ENCODE data around the gene SLC37A2. TPM values are rescaled to one million over a fixed set of nuclear protein-coding genes. Genes with fewer than 3 reads are reported as not detected.
A peak's percentile ranks its signal among the peaks of the same experiment; 100 is the strongest.

The SLC37A2 gene
- total and polyA plus RNA-seq, 2 of the 13 experiments (the other 11 are each of a cell fraction or from before 2014, with no cell fraction given) = 4.6 to 7.1 TPM

DNA sequence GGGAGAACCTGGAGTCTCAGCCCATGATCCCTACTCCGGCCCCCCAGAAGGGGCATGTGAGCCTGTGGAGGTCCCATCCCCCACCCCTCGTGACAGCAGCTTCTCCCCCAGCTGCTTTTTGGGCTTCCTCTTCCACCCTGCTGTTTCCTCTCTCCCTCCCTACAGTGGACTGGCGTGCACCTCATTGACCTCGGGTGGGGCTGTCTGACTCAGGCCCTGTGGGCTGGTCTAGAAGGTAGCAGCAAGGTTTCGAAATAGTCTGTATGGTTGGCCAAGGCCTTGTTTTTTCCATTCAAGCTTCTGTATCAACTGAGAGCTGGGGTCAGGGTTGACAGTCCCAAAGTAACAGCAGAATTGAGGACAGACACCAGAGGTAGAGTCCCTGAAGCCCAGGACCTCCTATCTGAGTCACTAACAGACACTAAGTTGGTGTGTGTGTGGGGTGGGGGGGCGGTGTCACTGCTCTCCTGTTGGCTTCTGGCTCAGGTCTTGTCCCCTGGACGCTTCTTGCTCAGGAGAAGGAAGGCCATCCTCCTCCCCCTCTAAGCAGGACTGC lies 7.7 kb downstream of the SLC37A2 start (continued):
- TF ChIP-seq NR2F6 (IDR thresholded peaks at IDR 0.05) = peak; percentile 20; the same call in 1 of the 2 replicates
- peak; percentile 82 for TF ChIP-seq NR2F6 (CRISPR knock-in tag; IDR thresholded peaks at IDR 0.05)
- TF ChIP-seq, protein P1, sequence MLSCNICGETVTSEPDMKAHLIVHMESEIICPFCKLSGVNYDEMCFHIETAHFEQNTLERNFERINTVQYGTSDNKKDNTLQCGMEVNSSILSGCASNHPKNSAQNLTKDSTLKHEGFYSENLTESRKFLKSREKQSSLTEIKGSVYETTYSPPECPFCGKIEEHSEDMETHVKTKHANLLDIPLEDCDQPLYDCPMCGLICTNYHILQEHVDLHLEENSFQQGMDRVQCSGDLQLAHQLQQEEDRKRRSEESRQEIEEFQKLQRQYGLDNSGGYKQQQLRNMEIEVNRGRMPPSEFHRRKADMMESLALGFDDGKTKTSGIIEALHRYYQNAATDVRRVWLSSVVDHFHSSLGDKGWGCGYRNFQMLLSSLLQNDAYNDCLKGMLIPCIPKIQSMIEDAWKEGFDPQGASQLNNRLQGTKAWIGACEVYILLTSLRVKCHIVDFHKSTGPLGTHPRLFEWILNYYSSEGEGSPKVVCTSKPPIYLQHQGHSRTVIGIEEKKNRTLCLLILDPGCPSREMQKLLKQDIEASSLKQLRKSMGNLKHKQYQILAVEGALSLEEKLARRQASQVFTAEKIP (CRISPR knock-in tag; IDR thresholded peaks at IDR 0.05; ENCODE audit: borderline replicate concordance) = no peak
- peak; percentile 55 for TF ChIP-seq NCOA2 (CRISPR knock-in tag; IDR thresholded peaks at IDR 0.05)
- TF ChIP-seq MEF2D (CRISPR knock-in tag; IDR thresholded peaks at IDR 0.05) = 0 out of 2 replicates have a peak, but pooled peaks have one; percentile 23
- TF ChIP-seq TAF15 (IDR thresholded peaks at IDR 0.05; ENCODE audit: low read depth, low read length, poor library complexity, severe bottlenecking) = no peak
- no peak for TF ChIP-seq ZFAT (CRISPR knock-in tag; conservative IDR thresholded peaks at IDR 0.05)
- TF ChIP-seq, protein P2, sequence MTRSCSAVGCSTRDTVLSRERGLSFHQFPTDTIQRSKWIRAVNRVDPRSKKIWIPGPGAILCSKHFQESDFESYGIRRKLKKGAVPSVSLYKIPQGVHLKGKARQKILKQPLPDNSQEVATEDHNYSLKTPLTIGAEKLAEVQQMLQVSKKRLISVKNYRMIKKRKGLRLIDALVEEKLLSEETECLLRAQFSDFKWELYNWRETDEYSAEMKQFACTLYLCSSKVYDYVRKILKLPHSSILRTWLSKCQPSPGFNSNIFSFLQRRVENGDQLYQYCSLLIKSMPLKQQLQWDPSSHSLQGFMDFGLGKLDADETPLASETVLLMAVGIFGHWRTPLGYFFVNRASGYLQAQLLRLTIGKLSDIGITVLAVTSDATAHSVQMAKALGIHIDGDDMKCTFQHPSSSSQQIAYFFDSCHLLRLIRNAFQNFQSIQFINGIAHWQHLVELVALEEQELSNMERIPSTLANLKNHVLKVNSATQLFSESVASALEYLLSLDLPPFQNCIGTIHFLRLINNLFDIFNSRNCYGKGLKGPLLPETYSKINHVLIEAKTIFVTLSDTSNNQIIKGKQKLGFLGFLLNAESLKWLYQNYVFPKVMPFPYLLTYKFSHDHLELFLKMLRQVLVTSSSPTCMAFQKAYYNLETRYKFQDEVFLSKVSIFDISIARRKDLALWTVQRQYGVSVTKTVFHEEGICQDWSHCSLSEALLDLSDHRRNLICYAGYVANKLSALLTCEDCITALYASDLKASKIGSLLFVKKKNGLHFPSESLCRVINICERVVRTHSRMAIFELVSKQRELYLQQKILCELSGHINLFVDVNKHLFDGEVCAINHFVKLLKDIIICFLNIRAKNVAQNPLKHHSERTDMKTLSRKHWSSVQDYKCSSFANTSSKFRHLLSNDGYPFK (CRISPR knock-in tag; IDR thresholded peaks at IDR 0.05; ENCODE audit: borderline replicate concordance) = no peak
- no peak for TF ChIP-seq ZBTB3 (CRISPR knock-in tag; IDR thresholded peaks at IDR 0.05; ENCODE audit: borderline replicate concordance, low read depth)
- TF ChIP-seq, protein P3, sequence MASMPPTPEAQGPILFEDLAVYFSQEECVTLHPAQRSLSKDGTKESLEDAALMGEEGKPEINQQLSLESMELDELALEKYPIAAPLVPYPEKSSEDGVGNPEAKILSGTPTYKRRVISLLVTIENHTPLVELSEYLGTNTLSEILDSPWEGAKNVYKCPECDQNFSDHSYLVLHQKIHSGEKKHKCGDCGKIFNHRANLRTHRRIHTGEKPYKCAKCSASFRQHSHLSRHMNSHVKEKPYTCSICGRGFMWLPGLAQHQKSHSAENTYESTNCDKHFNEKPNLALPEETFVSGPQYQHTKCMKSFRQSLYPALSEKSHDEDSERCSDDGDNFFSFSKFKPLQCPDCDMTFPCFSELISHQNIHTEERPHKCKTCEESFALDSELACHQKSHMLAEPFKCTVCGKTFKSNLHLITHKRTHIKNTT (CRISPR knock-in tag; IDR thresholded peaks at IDR 0.05) = no peak
- no peak for TF ChIP-seq U2AF2 (IDR thresholded peaks at IDR 0.05; ENCODE audit: low read depth, low read length)
- TF ChIP-seq HDAC2 (CRISPR knock-in tag; IDR thresholded peaks at IDR 0.05) = peak; percentile 55
- TF ChIP-seq ATM (IDR thresholded peaks at IDR 0.05; ENCODE audit: borderline replicate concordance) = no peak
- no peak for TF ChIP-seq ZNF788 (CRISPR knock-in tag; IDR thresholded peaks at IDR 0.05; ENCODE audit: borderline replicate concordance)
- no peak for TF ChIP-seq ZNF263 (CRISPR knock-in tag; IDR thresholded peaks at IDR 0.05)
- TF ChIP-seq, protein P4, sequence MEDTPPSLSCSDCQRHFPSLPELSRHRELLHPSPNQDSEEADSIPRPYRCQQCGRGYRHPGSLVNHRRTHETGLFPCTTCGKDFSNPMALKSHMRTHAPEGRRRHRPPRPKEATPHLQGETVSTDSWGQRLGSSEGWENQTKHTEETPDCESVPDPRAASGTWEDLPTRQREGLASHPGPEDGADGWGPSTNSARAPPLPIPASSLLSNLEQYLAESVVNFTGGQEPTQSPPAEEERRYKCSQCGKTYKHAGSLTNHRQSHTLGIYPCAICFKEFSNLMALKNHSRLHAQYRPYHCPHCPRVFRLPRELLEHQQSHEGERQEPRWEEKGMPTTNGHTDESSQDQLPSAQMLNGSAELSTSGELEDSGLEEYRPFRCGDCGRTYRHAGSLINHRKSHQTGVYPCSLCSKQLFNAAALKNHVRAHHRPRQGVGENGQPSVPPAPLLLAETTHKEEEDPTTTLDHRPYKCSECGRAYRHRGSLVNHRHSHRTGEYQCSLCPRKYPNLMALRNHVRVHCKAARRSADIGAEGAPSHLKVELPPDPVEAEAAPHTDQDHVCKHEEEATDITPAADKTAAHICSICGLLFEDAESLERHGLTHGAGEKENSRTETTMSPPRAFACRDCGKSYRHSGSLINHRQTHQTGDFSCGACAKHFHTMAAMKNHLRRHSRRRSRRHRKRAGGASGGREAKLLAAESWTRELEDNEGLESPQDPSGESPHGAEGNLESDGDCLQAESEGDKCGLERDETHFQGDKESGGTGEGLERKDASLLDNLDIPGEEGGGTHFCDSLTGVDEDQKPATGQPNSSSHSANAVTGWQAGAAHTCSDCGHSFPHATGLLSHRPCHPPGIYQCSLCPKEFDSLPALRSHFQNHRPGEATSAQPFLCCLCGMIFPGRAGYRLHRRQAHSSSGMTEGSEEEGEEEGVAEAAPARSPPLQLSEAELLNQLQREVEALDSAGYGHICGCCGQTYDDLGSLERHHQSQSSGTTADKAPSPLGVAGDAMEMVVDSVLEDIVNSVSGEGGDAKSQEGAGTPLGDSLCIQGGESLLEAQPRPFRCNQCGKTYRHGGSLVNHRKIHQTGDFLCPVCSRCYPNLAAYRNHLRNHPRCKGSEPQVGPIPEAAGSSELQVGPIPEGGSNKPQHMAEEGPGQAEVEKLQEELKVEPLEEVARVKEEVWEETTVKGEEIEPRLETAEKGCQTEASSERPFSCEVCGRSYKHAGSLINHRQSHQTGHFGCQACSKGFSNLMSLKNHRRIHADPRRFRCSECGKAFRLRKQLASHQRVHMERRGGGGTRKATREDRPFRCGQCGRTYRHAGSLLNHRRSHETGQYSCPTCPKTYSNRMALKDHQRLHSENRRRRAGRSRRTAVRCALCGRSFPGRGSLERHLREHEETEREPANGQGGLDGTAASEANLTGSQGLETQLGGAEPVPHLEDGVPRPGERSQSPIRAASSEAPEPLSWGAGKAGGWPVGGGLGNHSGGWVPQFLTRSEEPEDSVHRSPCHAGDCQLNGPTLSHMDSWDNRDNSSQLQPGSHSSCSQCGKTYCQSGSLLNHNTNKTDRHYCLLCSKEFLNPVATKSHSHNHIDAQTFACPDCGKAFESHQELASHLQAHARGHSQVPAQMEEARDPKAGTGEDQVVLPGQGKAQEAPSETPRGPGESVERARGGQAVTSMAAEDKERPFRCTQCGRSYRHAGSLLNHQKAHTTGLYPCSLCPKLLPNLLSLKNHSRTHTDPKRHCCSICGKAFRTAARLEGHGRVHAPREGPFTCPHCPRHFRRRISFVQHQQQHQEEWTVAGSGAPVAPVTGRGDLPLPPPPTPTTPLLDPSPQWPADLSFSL (CRISPR knock-in tag; IDR thresholded peaks at IDR 0.05) = no peak
- no peak for TF ChIP-seq ZNF570 (CRISPR knock-in tag; IDR thresholded peaks at IDR 0.05; ENCODE audit: borderline replicate concordance)
- no peak for TF ChIP-seq ZNF451 (CRISPR knock-in tag; IDR thresholded peaks at IDR 0.05)
